NCI-H1417 treated with DMSO at 0.1 percent for 48 hours (cell line): ENCODE measurements around the gene ADRA2B.
"Not testable (repeated sequence)": the region's sequence is repeated elsewhere in the genome, so short reads cannot be mapped to it uniquely, and the experiment has no call there.

ENCODE experiments used
- DNase-seq: peaks from one replicate; lab custom pipeline; 2025; lab: John Stamatoyannopoulos, UW

ADRA2B gene

DNA sequence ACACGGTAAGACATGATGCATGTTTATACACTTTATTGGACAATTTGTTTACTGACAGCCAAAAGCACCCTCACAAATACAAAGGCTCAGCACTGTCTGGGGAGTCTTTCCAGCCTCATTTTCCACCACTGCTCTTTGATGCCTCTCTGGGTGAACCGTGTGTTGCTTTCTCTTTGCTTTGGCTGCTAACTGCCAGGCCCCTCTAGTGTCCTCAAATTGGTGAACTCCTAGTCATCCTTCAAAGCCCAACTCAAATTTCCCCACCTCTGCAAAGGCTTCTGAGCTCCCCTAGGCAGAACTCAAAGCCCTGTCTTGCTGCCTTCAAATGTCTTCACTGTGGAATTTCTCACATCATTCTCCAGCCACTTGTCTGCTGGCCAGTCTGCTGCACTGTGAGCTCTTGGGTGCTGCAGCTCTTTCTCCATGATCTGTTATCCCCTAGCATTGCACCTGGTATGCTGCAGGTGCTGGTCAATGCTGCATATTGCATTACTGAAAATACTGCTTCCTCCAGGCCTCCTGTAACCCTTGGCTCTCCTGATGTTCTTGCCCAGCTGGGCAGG is 49.2 kb downstream of the ADRA2B start:
- not testable (repeated sequence) for DNase-seq

DNA sequence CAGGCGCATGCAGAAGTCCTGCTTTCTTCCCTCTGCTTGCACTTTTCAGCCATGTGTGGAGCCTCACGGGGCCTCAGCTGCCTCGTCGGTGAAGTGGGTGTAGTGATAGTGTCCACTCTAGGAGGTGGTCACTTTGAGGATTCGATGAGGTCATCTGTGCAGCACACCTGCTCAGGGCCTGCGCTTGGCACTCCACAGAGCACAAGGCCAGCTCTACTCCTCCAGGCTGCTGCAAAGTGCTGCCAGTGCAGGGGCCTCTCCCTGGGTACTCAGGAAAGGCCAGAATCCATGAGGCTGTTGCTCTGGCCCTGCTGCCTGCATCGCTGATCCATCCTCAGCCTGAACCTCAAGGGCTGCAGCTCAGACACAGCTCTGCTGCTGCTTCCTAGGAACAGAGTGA is 49.9 kb downstream of the ADRA2B start:
- DNase-seq: not testable (repeated sequence)

DNA sequence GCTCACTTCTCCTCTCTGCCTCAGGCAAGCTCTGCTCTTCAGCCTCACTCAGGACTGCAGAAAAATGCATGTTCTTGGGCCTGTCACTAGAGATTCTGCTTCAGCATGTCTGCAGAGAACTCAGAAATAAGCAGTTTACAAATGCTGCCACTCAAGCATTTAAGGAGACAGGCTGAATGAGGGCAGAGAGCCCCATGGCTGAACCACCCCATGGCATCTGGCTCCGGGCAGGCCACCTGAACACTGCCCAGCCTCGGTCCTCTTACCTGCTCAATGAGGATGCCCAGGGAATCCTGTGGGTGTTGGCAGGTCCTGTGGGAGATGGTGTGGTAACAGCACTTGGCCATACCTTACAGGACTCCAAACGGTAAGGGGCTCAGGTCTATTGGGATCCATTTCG is 50.4 kb downstream of the ADRA2B start:
- DNase-seq: not testable (repeated sequence)

DNA sequence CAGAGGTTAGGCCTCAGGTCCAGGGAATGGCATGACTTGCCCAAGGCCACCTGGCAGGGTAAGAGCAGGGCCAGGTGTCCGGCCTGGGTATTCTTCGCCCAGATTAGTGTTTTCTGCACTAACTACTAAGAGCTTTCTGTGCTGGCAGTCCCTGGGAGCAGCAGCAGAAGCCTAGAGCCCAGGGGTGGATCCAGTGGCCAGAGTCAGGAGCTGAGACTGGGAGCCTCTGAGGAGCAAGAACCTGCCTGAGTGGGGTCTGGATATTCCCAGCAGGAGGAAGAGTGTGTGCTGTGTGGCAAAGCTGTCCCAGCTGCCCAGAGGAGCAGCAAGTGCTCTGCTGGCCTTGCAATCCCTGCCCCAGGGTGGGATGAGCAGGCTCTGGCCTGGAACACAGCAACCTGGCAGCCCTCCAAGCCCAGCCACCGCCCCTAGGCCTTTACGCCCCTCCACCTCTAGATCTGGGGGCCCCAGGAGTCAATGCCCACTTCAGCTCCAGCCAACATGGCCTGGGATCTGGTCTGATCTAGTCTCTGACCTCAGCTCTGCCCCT is 50.9 kb downstream of the ADRA2B start:
- no peak for DNase-seq

DNA sequence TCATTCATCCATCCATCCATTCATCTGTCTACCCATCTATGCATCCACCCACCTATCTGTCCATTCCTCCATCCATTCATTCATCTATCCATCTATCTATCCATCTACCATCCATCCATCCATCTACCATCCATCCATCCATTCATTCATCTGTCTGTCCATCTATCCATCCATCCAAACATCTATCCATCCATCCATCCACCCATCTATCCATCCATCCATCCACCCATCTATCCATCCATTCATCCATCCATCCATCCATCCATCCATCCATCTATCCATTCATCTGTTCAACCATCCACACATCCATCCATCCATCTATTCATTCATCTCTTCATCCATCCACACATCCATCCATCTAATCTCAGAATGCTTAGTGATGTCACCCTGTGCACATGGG is 51.6 kb downstream of the ADRA2B start:
- not testable (repeated sequence) for DNase-seq

DNA sequence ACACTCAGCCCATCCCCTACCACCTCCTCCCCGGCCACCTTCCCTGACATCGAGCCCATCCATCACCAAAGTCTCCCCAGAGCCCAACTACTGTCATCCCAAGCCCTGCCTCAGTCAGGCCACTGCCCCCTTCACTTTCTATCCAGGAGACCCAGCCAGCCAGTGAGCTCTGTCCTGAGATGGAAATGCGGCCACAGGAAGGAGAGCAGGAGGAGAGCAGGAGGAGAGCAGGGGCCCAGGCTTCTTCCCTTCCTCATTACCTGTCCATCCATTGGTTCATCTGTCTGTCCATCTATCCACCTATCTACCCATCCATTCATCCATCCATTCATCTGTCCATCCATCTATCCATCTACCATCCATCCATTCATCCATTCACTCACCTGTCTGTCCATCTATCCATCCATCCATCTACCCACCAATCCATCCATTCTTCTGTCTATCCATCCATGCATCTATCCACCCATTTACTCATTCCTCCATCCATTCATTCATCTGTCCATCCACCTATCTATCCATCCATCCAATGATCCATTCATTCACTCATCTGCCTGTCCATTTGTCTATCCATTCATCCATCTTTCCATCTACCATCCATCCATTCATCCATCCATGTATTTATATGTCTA is 52.2 kb downstream of the ADRA2B start:
- not testable (repeated sequence) for DNase-seq

DNA sequence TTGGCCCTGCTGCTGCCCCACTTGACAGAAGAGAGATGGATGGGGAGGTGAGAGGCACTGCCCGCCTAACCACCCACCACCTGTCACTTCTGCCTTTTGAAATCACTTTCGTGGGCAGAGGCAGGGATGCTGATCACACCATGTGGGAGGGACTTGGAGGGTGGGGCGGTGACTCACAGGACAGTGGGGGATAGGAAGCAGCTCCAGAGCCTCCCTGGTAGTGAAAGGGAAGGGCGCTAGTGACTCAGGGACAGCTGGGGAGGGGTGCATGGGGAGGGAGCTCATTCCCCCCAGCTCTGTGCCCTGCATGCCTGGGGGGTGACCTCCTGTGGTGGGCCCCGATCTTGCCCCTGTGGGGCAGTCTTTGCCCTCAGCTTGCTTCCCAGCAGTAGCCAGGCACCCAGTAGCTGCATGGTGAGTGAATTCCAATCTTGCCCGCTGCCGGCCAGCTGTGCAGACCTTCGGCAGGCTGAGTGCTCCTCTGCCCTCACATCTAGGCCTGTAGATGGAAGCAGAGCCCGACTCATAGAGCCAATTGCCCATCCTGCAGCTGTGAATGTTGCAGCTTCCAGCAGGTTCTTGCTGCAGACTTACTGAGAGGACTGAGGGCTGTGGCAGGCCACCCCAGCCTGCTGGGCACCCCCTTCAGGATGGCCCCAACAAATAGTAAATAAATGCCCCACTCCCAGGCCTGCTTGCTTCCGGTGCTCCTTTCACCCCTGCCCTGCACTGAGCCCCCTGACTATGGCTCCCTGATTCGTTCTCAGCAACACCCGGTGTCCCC is 53.1 kb downstream of the ADRA2B start:
- DNase-seq: not testable (repeated sequence)
